Stimulated activated naive CD8-positive, alpha-beta T cell treated with anti-CD3 and anti-CD28 coated beads, Interleukin-15, amount 100 ng/mL, for 72 hours (primary cell): ENCODE measurements around the gene EN1.
A peak's percentile ranks its signal among the peaks of the same experiment; 100 is the strongest.

Experiments used
- ATAC-seq: fragments of 150-1000 bp; cut with Tn5 transposase; 2 replicates; pipeline ENCODE4 v1.10.0; 2021; ENCODE audit warnings: mild to moderate bottlenecking, moderate library complexity
- DNase-seq, 2 donors: peaks; one replicate each; pipeline ENCODE4 v3.0.0; 2021 to 2022
- H3K27ac Mint-ChIP-seq, 2 donors: one replicate each; pipeline ENCODE4 v1.8.0; 2022; ENCODE audit warnings: mild to moderate bottlenecking in 2 of 2, mixed read lengths in 2 of 2, moderate library complexity in 2 of 2
- H3K27me3 Mint-ChIP-seq: one replicate; pipeline ENCODE4 v1.8.0; 2022; ENCODE audit warnings: mixed read lengths
- H3K4me1 Mint-ChIP-seq: one replicate; pipeline ENCODE4 v1.8.0; 2022; ENCODE audit warnings: mild to moderate bottlenecking, mixed read lengths
- H3K4me3 Mint-ChIP-seq, 2 donors: one replicate each; pipeline ENCODE4 v1.8.0; 2022; ENCODE audit warnings: mild to moderate bottlenecking in 2 of 2, mixed read lengths in 2 of 2, moderate library complexity in 1 of 2
- H3K9me3 Mint-ChIP-seq, 2 donors: one replicate each; pipeline ENCODE4 v1.8.0; 2022; ENCODE audit warnings: mixed read lengths in 2 of 2

Gene EN1

DNA sequence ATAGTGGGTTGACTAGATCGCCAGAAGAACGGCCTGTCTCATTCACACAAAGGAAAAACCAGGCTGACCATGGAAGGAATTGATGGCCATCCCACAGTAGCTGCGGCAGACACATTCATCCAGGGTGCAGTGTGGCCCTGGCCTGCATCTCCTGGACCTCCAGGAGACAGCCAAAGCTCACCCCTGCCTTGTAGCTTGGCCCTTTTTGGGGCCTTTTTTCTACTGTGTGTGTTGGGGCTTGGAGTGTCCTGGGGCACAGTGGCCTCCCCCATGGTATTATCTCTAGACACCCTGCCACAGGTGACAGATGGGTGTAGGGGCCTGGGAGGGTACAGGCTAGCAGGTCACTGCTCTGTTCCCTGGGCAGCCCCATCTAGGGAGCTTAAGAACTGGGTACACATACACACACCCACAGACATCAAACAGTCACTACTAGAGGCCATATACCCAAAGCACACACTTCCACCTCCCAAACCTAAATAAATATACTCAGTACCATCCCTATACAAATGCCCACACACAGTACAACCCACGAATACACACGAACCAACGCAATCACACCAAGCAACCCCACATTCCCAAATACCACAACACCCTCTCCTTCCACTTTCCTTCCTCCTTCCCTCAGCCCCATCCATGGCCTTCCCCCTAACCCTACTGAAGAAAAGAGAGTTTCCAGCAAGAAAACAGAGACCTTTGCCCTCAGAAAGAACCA is 8.6 kb downstream of the EN1 start:
- Mint-ChIP-seq H3K9me3 (no peaks in the 10 kb centered on the region), H3K27ac (no peak overlapping the region), H3K27me3 (peaks cover 100% of the 10 kb centered on the region), H3K4me3 (no peak overlapping the region), H3K4me1 (peaks cover 50% of the 10 kb centered on the region)
- no peak for ATAC-seq
- no peak for DNase-seq

DNA sequence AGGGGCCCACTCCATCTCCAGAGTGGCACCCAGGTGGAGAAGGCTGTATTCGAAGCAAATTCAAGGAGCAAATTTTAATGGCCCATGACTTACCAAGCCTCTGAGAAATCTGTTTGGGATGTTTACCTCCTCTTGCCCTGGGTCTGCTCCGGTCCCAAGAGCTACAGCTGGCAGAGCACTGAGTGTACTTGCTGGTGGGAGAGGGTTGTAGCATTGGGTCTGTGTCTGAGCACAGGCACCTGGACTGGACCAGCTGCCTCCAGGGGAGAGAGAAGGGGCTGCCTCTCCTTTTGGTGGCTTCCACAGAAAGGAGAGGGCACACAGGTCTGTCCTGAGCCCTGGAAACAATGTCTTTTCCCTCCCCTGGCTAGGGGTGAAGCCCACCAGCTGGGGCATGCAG is 9.8 kb downstream of the EN1 start:
- ATAC-seq: no peak
- no peak for DNase-seq
- H3K9me3 Mint-ChIP-seq: no peaks in the 10 kb centered on the region
- peaks cover 45% of the 10 kb centered on the region for H3K4me1 Mint-ChIP-seq
- peaks cover 100% of the 10 kb centered on the region for H3K27me3 Mint-ChIP-seq
- no peak overlapping the region for H3K4me3 Mint-ChIP-seq
- H3K27ac Mint-ChIP-seq: no peak overlapping the region

DNA sequence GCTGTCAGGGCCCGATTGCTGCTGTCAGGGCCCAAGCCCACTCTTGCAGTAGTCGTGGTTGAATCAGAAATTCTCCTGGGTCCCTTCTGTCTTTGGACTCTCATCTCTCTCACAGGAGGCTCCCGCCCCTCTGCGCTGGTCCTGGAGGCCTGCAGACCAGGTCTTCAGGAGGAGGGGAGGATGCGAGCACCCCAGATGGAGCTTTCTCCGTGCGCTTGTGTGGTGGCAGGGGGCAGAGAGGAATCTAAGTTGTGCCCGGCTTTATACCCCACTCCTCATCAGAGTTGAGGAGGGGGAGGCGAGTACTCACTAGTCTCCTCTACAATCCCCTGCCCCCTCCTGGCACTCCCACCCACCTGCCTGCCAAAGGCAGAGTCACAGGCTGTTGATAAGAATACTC is 10.4 kb downstream of the EN1 start:
- Mint-ChIP-seq H3K9me3 (no peaks in the 10 kb centered on the region), H3K4me1 (peaks cover 44% of the 10 kb centered on the region), H3K27me3 (peaks cover 100% of the 10 kb centered on the region), H3K4me3 (peak overlapping the region in 1 of 2 donors; percentile 13), H3K27ac (no peak overlapping the region)
- no peak for ATAC-seq
- no peak for DNase-seq

DNA sequence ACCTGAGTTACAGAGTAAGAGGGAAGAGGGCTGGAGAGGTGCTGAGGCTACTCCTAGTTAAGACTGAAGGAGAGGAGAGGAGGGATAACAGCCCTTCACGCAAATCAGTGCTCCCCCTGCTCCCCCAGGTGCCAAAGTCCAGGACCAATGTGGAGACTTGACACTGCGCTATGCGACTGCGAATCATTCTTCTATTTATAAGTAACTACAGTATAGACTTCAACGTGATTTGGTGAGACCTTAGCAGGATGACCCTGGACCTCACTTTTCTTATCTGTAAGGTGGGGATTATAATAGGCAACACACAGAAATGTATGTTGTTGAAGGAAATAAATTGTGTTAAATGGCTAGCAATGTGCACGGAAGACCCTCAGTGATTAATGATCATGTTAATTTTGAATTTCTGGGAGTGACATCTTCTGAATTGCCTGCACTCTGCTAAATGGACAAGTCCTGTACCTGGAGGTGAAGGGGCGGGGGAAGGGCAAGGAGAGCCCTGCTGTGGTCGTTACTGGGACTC is 11.0 kb downstream of the EN1 start:
- Mint-ChIP-seq H3K4me3 (peak overlapping the region; percentile 45 to 53), H3K27ac (peak overlapping the region in 1 of 2 donors; percentile 58), H3K4me1 (peaks cover 41% of the 10 kb centered on the region), H3K27me3 (peaks cover 99% of the 10 kb centered on the region), H3K9me3 (no peaks in the 10 kb centered on the region)
- ATAC-seq: no peak
- DNase-seq: no peak

DNA sequence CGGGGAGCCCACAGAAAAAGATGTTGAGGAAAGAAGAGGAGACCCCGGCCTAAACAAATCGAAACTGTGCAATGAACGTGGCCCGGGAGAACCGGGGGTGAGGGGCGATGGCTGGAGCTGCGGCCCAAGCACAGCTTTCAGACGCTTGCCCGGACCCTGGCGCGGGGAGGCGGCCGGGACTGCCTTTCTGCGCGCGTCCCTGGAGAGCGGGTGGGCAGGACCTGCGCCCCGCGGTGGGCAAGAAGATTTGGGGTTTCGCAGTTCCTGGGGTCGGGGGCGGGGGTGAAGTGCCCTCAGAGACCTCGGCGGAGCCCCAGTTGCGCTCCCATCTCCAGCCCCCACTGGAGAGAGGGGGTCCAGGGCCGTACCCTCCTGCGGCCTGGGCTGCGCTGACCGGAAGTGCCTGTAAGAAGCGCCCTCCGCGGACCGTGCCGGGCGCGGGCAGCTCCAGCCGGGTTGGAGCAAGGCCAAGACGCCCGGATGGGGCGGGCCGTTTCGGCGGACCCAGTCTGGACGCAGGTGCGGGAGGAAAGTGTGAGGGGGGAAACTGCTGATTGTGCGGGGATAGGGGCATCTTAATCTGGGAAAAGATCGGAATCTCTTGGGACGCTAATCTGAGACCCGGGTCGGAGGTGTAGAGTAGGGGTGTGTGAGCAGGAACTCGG is 11.6 kb downstream of the EN1 start:
- ATAC-seq: no peak
- peak overlapping the region in 1 of 2 donors; percentile 58 for H3K27ac Mint-ChIP-seq
- H3K27me3 Mint-ChIP-seq: peaks cover 99% of the 10 kb centered on the region
- peak overlapping the region; percentile 65 to 73 for H3K4me3 Mint-ChIP-seq
- DNase-seq: no peak
- H3K9me3 Mint-ChIP-seq: no peaks in the 10 kb centered on the region
- H3K4me1 Mint-ChIP-seq: peaks cover 36% of the 10 kb centered on the region

DNA sequence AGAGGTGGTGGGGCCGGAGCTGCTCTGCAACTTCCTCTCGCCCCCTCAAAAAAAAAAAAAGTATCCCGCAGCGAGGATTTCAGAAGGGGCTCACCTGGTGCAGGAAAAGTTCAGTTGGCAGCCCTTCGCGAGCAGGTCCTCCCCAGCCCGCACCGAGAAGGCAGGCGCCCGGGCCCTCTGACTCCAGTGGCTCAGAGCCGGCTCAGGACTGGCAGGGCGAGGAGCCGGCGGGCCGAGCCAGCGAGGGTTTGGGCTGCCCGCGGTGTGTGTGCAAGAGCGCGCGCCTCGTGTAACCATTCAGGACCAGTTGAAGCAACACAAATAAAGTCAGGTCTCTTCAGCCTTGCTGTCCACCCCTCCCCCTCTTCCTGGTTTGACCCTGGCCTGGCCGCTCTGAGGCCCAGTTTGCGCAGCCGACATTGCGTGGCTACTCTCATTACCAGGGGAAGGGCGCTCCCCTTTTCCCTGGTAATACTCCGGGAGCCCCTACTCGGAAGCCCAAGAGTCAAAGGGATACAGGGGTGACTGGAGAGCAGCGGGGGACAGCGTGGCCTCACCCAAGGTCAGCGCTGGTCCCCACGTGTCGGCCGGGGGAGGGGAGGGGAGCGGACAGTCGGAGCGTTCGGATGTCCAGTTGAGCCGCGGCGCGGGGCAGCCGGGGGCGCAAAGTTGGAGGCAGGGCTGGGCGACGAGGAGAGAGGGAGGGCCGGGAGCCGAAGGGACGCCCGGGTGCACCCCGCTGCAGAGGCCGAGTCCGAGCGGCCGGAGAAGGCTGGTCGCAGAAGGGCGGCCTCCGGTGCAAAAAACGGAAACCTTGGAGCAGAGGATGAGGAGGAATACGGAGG is 12.3 kb downstream of the EN1 start:
- peaks cover 36% of the 10 kb centered on the region for H3K4me1 Mint-ChIP-seq
- no peak overlapping the region for H3K27ac Mint-ChIP-seq
- no peaks in the 10 kb centered on the region for H3K9me3 Mint-ChIP-seq
- H3K4me3 Mint-ChIP-seq: peak overlapping the region; percentile 65 to 73
- ATAC-seq (peak; percentile 29), DNase-seq (no peak)
- H3K27me3 Mint-ChIP-seq: peaks cover 99% of the 10 kb centered on the region

DNA sequence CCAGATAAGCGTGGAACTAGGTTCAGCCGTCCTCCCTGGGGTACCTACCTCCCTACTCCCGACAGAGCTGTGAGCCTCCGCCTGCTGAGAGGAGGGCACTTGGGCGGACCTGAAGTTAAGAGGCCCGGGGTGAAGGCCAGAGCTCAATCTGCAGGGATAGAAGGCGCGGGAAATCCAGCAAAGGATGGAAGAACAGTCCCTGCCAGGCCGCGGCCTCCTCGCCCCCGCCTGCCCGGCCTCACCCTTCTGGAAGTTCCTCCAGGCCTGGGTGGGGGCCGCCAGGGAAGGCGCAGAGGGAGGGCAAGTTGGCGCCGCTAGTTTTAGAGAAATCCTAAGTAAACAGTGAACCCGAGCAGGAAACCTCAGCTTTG is 13.0 kb downstream of the EN1 start:
- ATAC-seq: no peak
- Mint-ChIP-seq H3K9me3 (no peaks in the 10 kb centered on the region), H3K4me3 (peak overlapping the region in 1 of 2 donors; percentile 65), H3K4me1 (peaks cover 36% of the 10 kb centered on the region), H3K27ac (no peak overlapping the region), H3K27me3 (peaks cover 99% of the 10 kb centered on the region)
- DNase-seq: no peak

DNA sequence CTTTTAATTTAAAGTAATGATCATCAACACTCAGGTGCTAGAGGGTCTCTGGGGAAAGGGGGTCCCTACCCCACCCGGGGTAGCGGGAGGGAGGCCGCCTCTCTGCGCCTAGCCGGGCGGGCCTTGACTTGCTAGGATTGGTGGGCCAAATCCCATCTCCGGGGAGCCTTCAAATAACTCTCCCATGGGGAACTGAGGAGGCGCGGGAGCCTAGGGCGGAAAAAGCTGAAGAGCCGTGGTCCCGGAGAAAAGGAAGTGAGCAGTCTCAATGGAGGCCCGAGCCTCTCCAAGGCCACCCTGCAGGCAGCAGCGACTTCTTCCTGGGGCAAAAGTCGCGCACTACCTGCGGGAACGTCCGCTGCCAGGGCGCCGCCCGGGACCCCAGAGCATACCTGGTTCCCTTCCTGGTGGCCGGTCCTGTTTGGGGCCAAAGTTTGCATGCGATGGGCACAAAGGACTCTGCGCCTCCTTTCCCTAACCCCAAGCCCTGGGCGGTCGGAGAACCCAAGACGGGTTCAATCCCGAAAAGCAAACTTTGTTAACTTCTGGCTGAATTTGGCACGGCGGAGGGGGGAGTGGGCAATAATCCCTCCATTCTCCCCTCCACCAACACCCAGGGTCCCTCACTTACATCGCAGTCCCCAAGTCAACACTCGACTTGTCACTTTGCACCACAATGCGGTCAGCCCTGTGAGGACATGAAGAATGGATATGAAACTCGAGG is 13.6 kb downstream of the EN1 start:
- ATAC-seq: no peak
- H3K4me3 Mint-ChIP-seq: no peak overlapping the region
- H3K9me3 Mint-ChIP-seq: no peaks in the 10 kb centered on the region
- no peak for DNase-seq
- peaks cover 99% of the 10 kb centered on the region for H3K27me3 Mint-ChIP-seq
- H3K27ac Mint-ChIP-seq: no peak overlapping the region
- peaks cover 36% of the 10 kb centered on the region for H3K4me1 Mint-ChIP-seq

DNA sequence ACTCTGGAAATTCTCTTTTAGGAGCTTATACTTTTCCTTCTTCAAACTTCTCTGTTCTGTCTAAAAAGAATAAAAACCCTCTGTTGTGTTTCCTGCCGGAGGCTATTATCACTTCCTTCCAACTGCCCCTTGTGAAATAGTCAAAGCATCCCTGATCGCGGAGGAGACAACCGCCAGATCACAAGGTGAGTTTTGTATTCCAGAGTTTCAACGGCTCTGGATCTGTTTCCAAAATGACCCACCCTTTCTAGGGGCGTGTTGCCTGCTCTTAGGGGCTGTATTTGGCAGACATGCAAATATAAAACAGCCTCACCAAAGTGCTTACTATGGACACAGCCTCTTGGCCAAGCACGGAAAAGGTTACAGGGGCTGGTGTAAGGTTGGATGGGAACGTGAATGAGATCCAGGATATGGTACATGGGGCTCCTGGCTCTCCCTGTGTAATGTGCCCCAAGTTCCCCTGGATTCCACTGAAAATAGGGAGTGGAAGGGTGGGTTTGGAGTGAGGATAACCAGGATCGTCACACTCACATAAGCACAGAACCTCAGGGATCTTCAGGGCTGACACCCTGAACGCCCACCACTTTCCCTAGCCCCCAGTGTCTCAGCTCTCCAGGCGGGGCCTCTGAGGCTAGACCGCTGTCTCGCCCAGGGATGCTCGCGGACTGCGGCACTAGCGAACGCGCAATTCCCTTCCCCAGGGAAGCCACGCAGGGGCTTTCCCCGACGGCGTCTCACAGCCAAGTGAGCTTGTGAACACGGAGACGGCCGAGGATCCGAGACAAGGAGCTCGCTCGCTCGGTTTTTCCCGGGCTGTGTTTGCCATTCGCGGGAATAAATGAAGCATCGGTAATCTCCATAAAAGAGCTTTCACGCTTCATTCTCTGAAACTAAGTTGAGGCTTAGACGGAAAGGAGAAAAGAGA is 14.4 kb downstream of the EN1 start:
- Mint-ChIP-seq H3K4me3 (no peak overlapping the region), H3K9me3 (no peaks in the 10 kb centered on the region), H3K27ac (no peak overlapping the region), H3K27me3 (peaks cover 97% of the 10 kb centered on the region), H3K4me1 (peaks cover 36% of the 10 kb centered on the region)
- DNase-seq (no peak), ATAC-seq (no peak)

DNA sequence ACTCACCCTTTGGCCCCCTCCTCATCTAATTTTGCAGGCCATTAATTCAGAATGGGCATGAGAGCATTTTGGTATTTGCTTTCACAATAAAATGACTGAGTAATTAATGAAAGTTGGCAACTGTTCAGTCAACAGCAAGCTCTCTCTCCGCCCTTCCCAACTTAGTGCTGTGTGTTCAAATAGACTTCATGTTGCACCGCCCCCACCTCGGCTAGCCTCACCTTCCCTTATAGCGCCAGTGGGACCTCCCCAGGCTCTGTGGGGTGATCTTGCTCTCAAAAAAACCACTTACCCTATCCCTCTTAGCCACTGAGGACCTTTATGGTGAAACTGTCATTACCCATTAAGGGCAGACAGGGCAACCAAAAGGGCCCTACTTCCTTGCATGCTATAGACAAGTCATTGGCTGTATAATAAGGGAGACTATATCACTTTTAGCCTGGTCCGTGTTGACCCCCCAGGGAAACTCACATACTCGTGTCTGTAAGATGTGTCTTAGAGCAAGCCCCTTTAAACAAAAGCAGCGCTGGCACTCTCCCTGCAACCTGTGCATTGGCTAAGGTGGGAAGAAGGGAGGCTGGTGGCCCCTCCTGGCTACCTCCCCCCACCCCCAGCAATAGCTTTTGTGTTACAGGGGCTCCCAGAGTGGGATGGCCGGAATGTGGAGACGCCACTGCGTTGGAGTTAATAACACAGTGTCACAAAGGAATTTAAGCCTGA is 15.2 kb downstream of the EN1 start:
- H3K9me3 Mint-ChIP-seq: no peaks in the 10 kb centered on the region
- ATAC-seq (no peak), DNase-seq (no peak)
- peaks cover 91% of the 10 kb centered on the region for H3K27me3 Mint-ChIP-seq
- no peak overlapping the region for H3K27ac Mint-ChIP-seq
- H3K4me3 Mint-ChIP-seq: no peak overlapping the region
- peaks cover 36% of the 10 kb centered on the region for H3K4me1 Mint-ChIP-seq

DNA sequence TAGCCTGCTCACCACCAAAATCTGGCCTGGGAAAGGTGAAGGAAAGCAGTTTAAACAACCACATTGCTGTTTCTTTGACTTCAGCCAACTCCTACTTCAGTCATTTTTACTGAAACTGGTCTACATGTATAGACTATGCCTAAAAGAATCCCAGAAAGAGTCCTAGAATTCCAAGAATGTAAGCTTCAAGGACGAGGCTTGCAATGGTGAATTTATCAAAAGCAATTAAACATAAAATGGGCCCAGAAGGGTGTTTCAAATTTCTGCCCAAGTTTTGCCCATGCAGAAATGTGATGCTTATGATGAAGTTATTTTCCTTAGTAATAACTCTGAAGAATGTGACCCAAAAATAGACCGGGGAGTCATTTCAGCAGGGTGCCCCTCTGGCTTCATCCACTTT is 16.6 kb downstream of the EN1 start:
- Mint-ChIP-seq H3K4me3 (no peak overlapping the region), H3K4me1 (peaks cover 35% of the 10 kb centered on the region), H3K9me3 (no peaks in the 10 kb centered on the region), H3K27me3 (peaks cover 86% of the 10 kb centered on the region), H3K27ac (no peak overlapping the region)
- ATAC-seq (no peak), DNase-seq (no peak)

DNA sequence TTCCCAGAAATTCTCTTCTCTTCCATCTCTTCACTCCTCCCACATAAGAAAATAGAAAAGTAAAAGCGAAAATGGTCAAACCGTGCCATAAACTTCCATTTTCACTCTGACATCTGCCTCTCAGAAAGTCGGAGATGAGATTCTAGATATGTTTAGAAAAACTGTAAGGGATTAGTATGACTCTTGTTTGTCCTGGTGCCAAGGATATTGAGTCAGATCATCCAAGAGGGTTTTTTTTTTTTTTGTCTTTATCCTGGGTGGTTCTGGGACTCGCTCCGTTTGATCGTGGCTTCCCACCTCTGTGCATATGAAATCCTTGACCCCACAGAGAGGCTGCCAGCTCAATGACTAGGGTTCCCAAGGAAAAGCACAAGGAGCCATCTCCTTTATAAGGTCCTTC is 17.3 kb downstream of the EN1 start:
- ATAC-seq: no peak
- H3K4me1 Mint-ChIP-seq: peaks cover 27% of the 10 kb centered on the region
- no peak overlapping the region for H3K4me3 Mint-ChIP-seq
- peaks cover 79% of the 10 kb centered on the region for H3K27me3 Mint-ChIP-seq
- DNase-seq: no peak
- no peak overlapping the region for H3K27ac Mint-ChIP-seq
- H3K9me3 Mint-ChIP-seq: no peaks in the 10 kb centered on the region

DNA sequence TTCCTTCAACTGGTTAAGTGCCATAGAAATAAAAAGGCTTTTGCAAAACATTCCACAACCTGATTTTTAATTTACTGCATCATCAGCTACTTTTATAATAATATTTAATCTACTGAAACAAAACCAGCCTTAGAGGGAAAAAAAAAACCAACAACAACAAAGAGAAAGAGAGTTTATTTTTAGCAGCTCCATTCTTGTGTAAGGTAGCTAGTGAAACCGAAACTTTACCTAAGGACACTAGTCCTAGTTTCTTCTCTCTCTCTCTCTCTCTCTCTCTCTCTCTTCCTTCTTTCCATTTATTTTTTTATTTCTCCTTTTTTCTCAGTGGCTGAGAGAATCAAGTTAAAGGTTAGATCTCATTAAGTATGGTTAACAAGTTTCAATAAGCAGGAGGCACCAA is 21.4 kb downstream of the EN1 start:
- Mint-ChIP-seq H3K9me3 (no peaks in the 10 kb centered on the region), H3K27me3 (peaks cover 67% of the 10 kb centered on the region), H3K27ac (no peak overlapping the region), H3K4me1 (peaks cover 5% of the 10 kb centered on the region), H3K4me3 (no peak overlapping the region)
- DNase-seq (no peak), ATAC-seq (no peak)

DNA sequence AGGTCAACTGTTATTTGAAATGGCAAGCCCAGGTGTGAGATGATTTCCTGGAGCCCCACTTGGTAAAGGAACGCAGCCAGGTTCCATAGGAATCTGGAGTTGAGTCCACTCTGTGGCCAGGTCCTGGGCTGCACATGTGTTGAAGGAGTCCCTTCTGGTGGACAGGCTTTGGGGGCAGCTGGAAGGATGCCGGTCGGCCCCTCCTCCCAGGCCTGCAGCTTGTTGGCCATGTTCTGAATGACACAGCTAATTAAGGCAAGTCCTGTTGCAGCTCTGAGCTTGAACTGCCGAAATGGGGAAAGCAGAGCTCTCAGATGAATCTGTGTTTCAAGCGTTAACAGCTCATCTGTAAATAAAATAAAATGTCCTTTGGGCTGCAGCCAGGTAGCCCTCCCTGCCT is 23.8 kb downstream of the EN1 start:
- no peak for DNase-seq
- ATAC-seq: no peak
- no peak overlapping the region for H3K4me3 Mint-ChIP-seq
- no peaks in the 10 kb centered on the region for H3K9me3 Mint-ChIP-seq
- peaks cover 68% of the 10 kb centered on the region for H3K27me3 Mint-ChIP-seq
- H3K27ac Mint-ChIP-seq: no peak overlapping the region
- H3K4me1 Mint-ChIP-seq: peaks cover 5% of the 10 kb centered on the region
